Activated T-cell treated with anti-CD3 and anti-CD28 coated beads, Interleukin-2, amount 50 U/mL, for 72 hours (primary cell): ENCODE data around the gene PTGFRN. TPM values are rescaled to one million over a fixed set of nuclear protein-coding genes. Genes with fewer than 3 reads are reported as not detected.
A peak's percentile ranks its signal among the peaks of the same experiment; 100 is the strongest.

Source experiments
- ATAC-seq, 2 donors: fragments of 150-1000 bp; cut with Tn5 transposase; replicated peaks in 1 of 2; 2 replicates each; pipeline ENCODE4 v1.10.0; 2021; ENCODE audit warnings: moderate library complexity in 2 of 2, mild to moderate bottlenecking in 1 of 2
- DNase-seq, 2 donors: peaks; one replicate each; pipeline ENCODE4 v3.0.0; 2021 to 2022; ENCODE audit warnings: mixed read lengths in 1 of 2
- H3K27ac Mint-ChIP-seq: one replicate; pipeline ENCODE4 v1.8.0; 2022; ENCODE audit warnings: mild to moderate bottlenecking, moderate library complexity, mixed read lengths
- H3K27me3 Mint-ChIP-seq: one replicate; pipeline ENCODE4 v1.8.0; 2022; ENCODE audit warnings: low read depth, mixed read lengths
- H3K36me3 Mint-ChIP-seq, 2 donors: one replicate each; pipeline ENCODE4 v1.8.0; 2022; ENCODE audit warnings: mixed read lengths in 2 of 2, mild to moderate bottlenecking in 1 of 2; ENCODE audit not compliant: insufficient read depth in 2 of 2
- H3K4me1 Mint-ChIP-seq: one replicate; pipeline ENCODE4 v1.8.0; 2022; ENCODE audit warnings: low read depth, mixed read lengths
- H3K4me3 Mint-ChIP-seq, 2 donors: one replicate each; pipeline ENCODE4 v1.8.0; 2022; ENCODE audit warnings: mild to moderate bottlenecking in 2 of 2, mixed read lengths in 2 of 2, moderate library complexity in 2 of 2
- H3K9me3 Mint-ChIP-seq, 2 donors: one replicate each; pipeline ENCODE4 v1.8.0; 2022; ENCODE audit warnings: mixed read lengths in 2 of 2
- total RNA-seq, 2 donors: library from RNA; stranded (reverse); gene quantifications; one replicate each; pipeline ENCODE4 v1.2.3, GENCODE V29; 2022

Gene PTGFRN
- total RNA-seq, 2 donors from 2014 or later, result 14.0 to 14.8 TPM

DNA sequence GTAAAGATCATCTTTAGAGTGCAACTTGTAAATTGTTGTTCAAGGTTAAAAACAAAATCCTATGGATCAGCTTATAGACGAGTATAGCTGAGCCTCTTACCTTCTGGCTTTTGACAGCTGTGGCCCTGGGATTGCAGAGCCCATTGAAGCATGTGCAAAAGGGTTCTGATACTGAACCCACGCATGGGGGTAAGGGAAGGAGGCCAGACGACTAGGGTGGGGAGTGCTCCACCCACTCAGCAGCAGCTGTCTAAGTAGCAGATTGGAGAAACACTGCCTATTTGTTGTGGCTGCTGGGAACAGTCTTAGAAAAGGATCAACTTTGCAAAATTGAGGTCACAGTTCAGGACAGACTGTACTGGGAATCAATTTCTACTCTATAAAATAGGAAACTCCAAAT is 107.9 kb downstream of the PTGFRN start:
- Mint-ChIP-seq H3K27me3 (no peaks in the 10 kb centered on the region), H3K9me3 (no peaks in the 10 kb centered on the region), H3K4me1 (peaks cover 49% of the 10 kb centered on the region), H3K36me3 (no peaks in the 10 kb centered on the region), H3K4me3 (no peak overlapping the region), H3K27ac (no peak overlapping the region)
- ATAC-seq (no peak), DNase-seq (no peak)

DNA sequence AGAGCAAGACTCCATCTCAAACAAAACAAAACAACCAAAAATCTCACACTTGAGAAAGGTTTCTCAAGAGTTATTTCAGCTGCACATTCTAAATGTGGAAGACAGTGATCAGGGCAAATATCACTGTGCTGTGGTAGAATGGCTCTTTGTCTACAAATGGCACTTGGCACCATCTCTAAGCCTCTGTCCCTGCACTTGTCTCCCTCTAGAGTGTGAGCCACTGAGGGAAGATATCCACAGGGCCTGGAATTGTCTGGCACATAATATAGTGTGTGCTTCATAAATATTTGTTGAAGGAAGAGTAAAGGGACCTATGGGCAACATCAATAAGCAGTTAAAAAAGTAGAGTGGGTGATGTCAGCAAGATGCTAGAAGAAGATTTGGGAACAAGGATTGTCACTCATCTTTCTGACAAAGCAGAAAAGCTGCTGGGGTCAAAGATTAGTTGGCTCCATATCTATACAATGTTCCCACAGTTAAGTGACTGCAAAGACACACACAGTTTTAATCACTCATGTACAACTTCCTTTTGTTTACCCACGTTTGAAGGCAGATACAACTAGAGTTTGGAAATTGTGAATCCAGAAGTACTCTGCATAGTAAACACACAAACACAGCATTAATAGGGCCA is 110.9 kb downstream of the PTGFRN start:
- no peak overlapping the region for H3K27ac Mint-ChIP-seq
- no peaks in the 10 kb centered on the region for H3K36me3 Mint-ChIP-seq
- no peak for DNase-seq
- ATAC-seq, result no peak
- no peaks in the 10 kb centered on the region for H3K27me3 Mint-ChIP-seq
- no peaks in the 10 kb centered on the region for H3K9me3 Mint-ChIP-seq
- no peak overlapping the region for H3K4me3 Mint-ChIP-seq
- H3K4me1 Mint-ChIP-seq, result peaks cover 23% of the 10 kb centered on the region

DNA sequence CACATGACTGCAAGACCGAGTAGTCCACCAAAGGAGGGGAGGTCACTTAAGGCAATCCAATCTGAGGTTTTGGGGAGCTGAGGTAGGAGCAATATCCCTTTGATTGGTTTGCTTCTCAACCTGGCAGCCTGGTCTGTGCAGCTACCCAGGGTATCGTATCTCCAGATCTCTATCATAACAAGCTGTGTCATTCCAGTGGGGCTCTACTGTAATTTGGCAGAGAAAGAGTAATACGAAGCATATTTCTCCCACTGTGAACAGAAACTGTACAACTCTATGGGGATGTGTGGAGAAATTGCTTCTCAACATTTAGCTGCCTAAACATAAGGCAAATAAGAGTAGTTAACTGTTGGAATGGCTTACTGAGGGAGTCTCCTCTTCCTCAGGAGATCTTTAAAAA is 112.4 kb downstream of the PTGFRN start:
- H3K27ac Mint-ChIP-seq, result no peak overlapping the region
- DNase-seq (no peak), ATAC-seq (no peak)
- no peaks in the 10 kb centered on the region for H3K9me3 Mint-ChIP-seq
- H3K4me1 Mint-ChIP-seq, result peaks cover 8% of the 10 kb centered on the region
- no peak overlapping the region for H3K4me3 Mint-ChIP-seq
- no peaks in the 10 kb centered on the region for H3K36me3 Mint-ChIP-seq
- no peaks in the 10 kb centered on the region for H3K27me3 Mint-ChIP-seq

DNA sequence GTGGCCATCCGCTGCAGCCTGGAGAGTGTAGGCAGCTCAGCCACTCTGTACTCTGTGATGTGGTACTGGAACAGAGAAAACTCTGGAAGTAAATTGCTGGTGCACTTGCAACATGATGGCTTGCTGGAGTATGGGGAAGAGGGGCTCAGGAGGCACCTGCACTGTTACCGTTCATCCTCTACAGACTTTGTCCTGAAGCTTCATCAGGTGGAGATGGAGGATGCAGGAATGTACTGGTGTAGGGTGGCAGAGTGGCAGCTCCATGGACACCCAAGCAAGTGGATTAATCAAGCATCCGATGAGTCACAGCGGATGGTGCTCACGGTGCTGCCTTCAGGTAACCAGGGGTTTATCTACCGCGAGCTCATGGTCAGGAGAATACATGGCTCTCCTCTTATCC is 115.9 kb downstream of the PTGFRN start:
- no peak for DNase-seq
- ATAC-seq, result no peak
- Mint-ChIP-seq H3K36me3 (no peaks in the 10 kb centered on the region), H3K9me3 (no peaks in the 10 kb centered on the region), H3K4me3 (no peak overlapping the region), H3K4me1 (peaks cover 8% of the 10 kb centered on the region), H3K27me3 (no peaks in the 10 kb centered on the region), H3K27ac (no peak overlapping the region)

DNA sequence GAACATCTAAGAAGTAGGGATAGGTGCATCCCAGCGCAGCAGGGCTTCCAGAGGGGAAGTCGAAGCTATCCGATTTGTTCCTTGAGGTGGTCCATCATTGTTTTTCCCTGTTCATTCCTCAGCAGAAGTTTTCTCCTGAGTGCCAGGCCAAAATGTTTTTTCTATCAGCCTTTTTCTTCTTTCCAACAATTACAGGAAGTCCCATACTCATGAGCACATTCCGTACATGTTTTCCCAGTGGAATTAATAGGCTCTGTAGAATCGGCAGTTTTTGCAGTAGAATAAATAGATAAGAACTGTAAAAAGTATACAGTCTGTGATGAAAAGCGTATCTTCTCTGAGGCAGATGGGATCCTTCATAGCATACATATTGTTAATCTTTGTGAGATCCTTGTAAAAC is 116.6 kb downstream of the PTGFRN start:
- DNase-seq (no peak), ATAC-seq (no peak)
- no peak overlapping the region for H3K27ac Mint-ChIP-seq
- H3K9me3 Mint-ChIP-seq, result no peaks in the 10 kb centered on the region
- H3K4me1 Mint-ChIP-seq, result peaks cover 11% of the 10 kb centered on the region
- no peak overlapping the region for H3K4me3 Mint-ChIP-seq
- no peaks in the 10 kb centered on the region for H3K36me3 Mint-ChIP-seq
- H3K27me3 Mint-ChIP-seq, result no peaks in the 10 kb centered on the region

DNA sequence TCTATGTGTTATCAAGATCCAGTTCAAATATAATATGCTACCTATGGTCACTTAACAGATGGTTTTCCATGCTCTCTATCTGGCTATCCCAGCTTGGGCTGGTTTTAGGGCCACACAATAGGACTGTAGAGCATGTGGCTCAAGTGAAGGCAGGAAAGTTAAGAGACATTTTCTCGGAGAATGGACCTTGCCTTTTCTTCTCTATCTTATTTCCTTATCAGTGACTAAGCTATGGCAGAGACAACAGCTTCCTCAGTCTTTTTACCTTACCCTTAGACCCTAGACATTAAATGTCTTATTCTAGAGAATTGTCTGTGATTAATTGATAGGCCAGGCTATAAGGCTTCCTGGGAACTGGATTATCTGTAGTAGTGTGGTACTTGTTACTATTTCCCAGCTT is 120.0 kb downstream of the PTGFRN start:
- DNase-seq, result no peak
- Mint-ChIP-seq H3K4me3 (no peak overlapping the region), H3K27ac (no peak overlapping the region), H3K4me1 (peaks cover 11% of the 10 kb centered on the region), H3K36me3 (no peaks in the 10 kb centered on the region), H3K9me3 (no peaks in the 10 kb centered on the region), H3K27me3 (no peaks in the 10 kb centered on the region)
- ATAC-seq, result no peak

DNA sequence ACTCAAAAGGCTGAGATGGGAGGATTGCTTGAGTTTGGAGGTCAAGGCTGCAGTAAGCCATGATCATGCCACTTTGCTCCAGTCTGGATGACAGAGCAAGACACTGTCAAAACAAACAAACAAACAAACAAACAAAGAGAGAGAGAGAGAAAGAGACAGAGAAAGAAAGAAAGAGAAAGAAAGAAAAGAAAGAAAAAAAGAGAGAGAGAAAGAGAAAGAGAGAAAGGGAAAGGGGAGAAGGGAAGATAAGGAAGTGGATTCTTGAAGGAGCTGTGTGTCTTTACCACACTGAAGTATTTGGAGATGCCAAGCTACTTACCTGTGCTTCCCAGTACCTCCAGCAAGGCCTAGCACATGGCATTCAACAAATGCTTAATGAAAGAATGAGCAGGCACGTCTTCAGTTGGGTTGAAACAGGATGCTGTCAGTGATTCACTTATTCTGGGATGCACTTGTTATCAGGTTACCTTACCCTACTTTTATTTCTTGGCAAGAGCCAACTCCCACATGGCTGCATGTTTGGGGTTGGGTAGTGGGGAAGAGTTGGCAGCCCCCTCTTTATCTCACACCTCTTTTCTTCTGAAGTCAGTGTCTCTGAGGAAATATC is 120.7 kb downstream of the PTGFRN start:
- peaks cover 11% of the 10 kb centered on the region for H3K4me1 Mint-ChIP-seq
- H3K27ac Mint-ChIP-seq, result peak overlapping the region; percentile 27
- no peaks in the 10 kb centered on the region for H3K36me3 Mint-ChIP-seq
- no peaks in the 10 kb centered on the region for H3K9me3 Mint-ChIP-seq
- peak in 1 of 2 donors; percentile 26 for ATAC-seq
- H3K4me3 Mint-ChIP-seq, result peak overlapping the region in 1 of 2 donors; percentile 3
- DNase-seq, result no peak
- H3K27me3 Mint-ChIP-seq, result no peaks in the 10 kb centered on the region

DNA sequence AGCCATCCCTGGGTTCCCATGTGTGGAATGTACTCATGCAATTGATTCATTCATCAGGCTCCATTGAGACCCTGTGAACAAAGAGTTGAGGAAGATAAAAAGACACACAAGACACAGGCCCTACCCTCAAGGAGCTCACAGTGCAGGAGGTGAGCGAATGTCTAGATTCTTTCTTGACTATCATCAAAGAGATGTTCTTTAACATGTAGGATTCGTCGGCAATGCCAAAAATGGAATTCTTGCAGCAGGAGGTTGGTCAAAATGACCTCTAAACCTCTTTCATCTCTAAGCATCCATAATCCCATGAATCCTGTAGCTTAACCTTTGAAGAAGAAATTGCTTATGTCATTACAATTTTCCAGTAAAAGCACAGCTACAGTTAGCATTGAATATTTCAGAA is 122.5 kb downstream of the PTGFRN start:
- Mint-ChIP-seq H3K36me3 (no peaks in the 10 kb centered on the region), H3K4me1 (peaks cover 11% of the 10 kb centered on the region), H3K4me3 (no peak overlapping the region), H3K27ac (no peak overlapping the region), H3K27me3 (no peaks in the 10 kb centered on the region), H3K9me3 (no peaks in the 10 kb centered on the region)
- DNase-seq, result no peak
- ATAC-seq, result no peak

DNA sequence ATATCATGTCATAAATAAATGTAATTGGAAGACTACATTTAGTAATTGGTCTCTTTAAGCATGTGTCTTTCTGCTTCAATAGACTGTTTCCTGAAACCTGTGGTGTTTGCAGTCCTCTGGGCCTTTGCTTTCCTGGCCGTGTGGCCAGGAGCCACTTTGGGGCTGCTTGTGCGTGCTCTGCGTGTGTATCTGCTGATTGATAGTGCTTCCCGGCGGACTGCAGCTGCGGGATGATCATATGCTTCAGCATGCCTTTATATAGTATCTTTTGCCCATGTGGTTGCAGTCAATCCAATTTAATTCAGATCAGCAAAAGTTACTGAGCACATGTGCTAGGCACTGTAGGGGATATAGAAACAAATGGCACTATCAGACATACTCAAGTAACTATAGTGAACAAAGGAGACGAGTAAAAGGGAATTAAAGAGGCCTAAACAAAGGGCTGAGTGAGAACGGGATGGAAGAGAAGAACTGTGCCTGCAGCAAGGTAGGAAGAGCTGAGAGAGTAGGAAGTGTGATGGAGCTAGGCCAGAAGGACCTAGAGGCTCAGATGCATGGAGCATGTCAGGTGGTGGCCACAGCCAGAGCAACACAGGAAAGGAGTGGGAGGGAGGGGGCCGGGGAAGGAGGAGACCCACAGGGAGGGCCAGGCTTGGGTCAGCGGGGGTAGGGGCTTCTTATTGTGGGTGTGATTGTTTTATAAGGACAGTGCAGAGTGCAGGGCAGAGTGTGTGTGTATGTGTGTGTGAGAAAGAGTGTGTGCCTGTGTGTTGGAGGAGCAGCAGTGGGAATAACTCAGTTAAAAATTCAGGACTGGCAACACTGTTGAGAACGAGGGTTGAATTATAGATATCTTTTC is 123.2 kb downstream of the PTGFRN start:
- Mint-ChIP-seq H3K4me1 (peaks cover 11% of the 10 kb centered on the region), H3K27ac (no peak overlapping the region), H3K4me3 (no peak overlapping the region), H3K9me3 (no peaks in the 10 kb centered on the region), H3K27me3 (no peaks in the 10 kb centered on the region), H3K36me3 (no peaks in the 10 kb centered on the region)
- DNase-seq, result no peak
- ATAC-seq, result no peak

DNA sequence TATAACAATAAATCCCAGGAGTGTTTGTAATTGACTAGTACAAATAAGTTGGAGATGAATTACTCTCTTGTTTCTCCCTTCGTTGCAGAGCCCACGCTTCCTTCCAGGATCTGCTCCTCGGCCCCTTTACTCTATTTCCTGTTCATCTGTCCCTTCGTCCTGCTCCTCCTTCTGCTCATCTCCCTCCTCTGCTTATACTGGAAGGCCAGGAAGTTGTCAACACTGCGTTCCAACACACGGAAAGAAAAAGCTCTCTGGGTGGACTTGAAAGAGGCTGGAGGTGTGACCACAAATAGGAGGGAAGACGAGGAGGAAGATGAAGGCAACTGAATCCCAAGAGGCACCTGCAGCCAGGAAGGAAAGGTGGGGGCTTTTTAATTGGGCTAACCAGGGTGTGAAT is 124.1 kb downstream of the PTGFRN start:
- no peak overlapping the region for H3K27ac Mint-ChIP-seq
- H3K9me3 Mint-ChIP-seq, result no peaks in the 10 kb centered on the region
- ATAC-seq (no peak), DNase-seq (no peak)
- H3K36me3 Mint-ChIP-seq, result no peaks in the 10 kb centered on the region
- peaks cover 11% of the 10 kb centered on the region for H3K4me1 Mint-ChIP-seq
- no peak overlapping the region for H3K4me3 Mint-ChIP-seq
- H3K27me3 Mint-ChIP-seq, result no peaks in the 10 kb centered on the region

DNA sequence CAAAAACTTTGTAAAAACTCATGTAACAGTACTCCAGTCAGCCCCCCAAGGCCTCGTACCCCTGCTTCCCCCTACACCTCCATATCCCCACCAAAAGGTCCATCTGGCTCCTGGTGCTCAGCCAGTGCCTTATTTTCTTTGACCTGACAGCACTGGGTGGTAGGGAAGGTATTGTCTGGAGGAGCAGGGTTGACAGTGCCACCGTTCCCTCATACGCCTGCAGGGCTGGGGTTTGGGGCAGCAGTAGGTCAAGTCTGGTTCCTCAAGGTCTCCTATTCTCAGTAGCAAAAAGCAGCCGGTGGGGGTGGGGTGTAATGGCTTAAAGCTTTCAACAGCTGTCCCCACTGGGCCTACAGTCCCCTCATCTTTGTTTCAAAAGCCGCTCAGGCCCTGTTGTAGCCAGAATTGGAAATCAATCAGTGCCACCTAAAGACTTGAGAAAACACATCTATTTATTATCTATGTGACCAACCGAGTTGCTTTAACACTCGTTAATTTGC is 125.1 kb downstream of the PTGFRN start:
- Mint-ChIP-seq H3K9me3 (no peaks in the 10 kb centered on the region), H3K27me3 (no peaks in the 10 kb centered on the region), H3K4me1 (peaks cover 10% of the 10 kb centered on the region), H3K27ac (no peak overlapping the region), H3K4me3 (no peak overlapping the region), H3K36me3 (no peaks in the 10 kb centered on the region)
- no peak for ATAC-seq
- DNase-seq, result no peak

DNA sequence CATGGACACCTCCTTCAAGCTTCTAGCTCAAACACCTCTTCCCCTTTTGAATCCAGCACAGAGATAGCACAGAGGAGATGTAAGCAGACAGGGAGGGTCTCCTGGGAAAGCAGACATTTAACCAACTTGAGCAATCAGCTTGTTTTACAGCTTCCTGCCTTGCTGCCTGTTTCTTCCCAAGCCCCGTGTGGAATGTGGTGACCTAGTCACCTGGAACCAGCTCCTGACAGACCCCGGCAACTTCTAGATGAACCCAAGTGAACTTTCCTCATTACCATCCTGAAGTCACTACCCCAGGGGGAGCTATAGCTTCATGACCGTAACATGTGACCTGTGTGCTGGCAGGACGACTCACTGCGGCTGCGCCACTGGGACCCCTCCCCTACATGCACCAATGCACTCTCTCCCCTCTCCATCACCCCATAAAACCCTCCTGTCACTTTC is 126.3 kb downstream of the PTGFRN start:
- H3K4me3 Mint-ChIP-seq, result no peak overlapping the region
- no peaks in the 10 kb centered on the region for H3K9me3 Mint-ChIP-seq
- no peaks in the 10 kb centered on the region for H3K4me1 Mint-ChIP-seq
- ATAC-seq (no peak), DNase-seq (no peak)
- H3K27ac Mint-ChIP-seq, result no peak overlapping the region
- H3K36me3 Mint-ChIP-seq, result no peaks in the 10 kb centered on the region
- H3K27me3 Mint-ChIP-seq, result no peaks in the 10 kb centered on the region

DNA sequence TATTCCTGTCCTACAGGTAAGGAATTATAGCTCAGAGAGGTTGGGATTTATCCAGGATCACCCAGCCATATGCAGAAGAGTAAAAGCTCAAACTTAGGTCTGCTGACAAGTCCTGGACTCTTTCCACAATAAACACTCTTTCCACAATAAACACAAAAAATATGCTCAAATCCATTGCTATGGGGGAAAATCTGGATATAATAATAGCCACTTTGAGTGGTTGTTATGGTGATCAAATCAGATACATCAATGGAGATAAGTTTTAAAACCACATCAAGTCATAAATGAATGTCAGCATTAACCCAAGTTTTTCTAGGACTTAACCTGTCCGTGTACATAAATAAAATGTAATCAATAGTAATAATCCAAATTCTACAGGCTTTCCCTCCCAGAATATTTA is 128.1 kb downstream of the PTGFRN start:
- Mint-ChIP-seq H3K36me3 (peaks cover 0 to 2% of the 10 kb centered on the region in 2 donors), H3K27ac (no peak overlapping the region), H3K9me3 (peaks cover 2% of the 10 kb centered on the region in 2 donors), H3K4me3 (no peak overlapping the region), H3K27me3 (no peaks in the 10 kb centered on the region), H3K4me1 (no peaks in the 10 kb centered on the region)
- no peak for DNase-seq
- no peak for ATAC-seq
